AG04450 (cell line): Measurements from ENCODE around the gene PLK2. TPM values are rescaled to one million over a fixed set of nuclear protein-coding genes. Genes with fewer than 3 reads are reported as not detected.
A peak's percentile ranks its signal among the peaks of the same experiment; 100 is the strongest.

ENCODE experiments used
- CTCF ChIA-PET: fragments of 300-600, 350-600 bp; formaldehyde crosslinking; extraction: SDS; loops from one replicate; lab custom pipeline; 2022; ENCODE audit warnings: antibody characterized with exemption, inconsistent platforms; lab: Charles Lee
- POLR2A ChIA-PET: fragments of 350-600 bp; formaldehyde crosslinking; extraction: SDS; loops from one replicate; lab custom pipeline; 2021; ENCODE audit warnings: antibody characterized with exemption, inconsistent platforms; lab: Yijun Ruan, JAX
- DNase-seq: peaks from one replicate; pipeline ENCODE4 v3.0.0-alpha.2; 2011; ENCODE audit warnings: low read depth, low spot score
- H3K27ac ChIP-seq: one replicate; pipeline ENCODE4 v1.5.1; 2012; ENCODE audit warnings: low read depth, low read length, control low read depth
- H3K27me3 ChIP-seq: one replicate; pipeline ENCODE4 v1.6.0; 2012; ENCODE audit warnings: low read length; ENCODE audit not compliant: control insufficient read depth, insufficient read depth
- H3K4me3 ChIP-seq: 2 replicates; pipeline ENCODE4 v1.5.1; 2011; ENCODE audit warnings: mild to moderate bottlenecking, low read depth, low read length, control low read depth
- H3K9me3 ChIP-seq: 2 replicates; pipeline ENCODE4 v1.5.1; 2012; ENCODE audit warnings: low read length; ENCODE audit not compliant: control insufficient read depth, insufficient read depth
- polyA plus RNA-seq: library from polyadenylated mRNA; depleted of rRNA; stranded (reverse); fragments of >200 nt; gene quantifications from 2 replicates; pipeline ENCODE4 v1.2.3, GENCODE V29; 2011
- TF ChIP-seq, protein P1 (sequence below): IDR thresholded peaks from 2 replicates; pipeline ENCODE4 v1.5.1; 2011; ENCODE audit warnings: low read depth, low read length, control low read depth, inconsistent platforms

The PLK2 gene
- polyA plus RNA-seq, 1 experiment, result 229 TPM

DNA sequence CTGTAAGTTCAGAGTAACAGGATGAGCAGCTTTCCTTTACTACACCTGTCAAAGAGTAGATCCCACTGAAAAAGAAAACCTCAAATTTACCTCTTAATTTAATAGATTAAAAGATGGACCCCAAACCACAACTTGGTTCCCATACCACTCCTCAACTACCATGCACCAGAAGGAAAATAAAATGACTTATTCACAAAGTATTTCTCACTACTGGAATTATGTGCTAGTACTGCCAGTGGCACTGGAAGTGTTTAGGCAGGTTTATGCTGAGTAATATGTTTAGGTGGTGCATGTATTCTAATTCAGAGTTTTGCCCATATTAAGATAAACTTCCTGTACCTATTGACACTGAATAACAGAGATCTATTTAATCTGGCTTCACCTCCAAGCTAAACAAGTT is 6.6 kb downstream of the PLK2 start:
- no peaks in the 10 kb centered on the region for H3K9me3 ChIP-seq
- ChIA-PET CTCF (interaction anchor here (1.4 kb wide), 1 partner anchor 674 kb away, joined by 5 read pairs; no protein-coding TSS in a partner anchor), POLR2A (interaction anchor here (0.5 kb wide), 1 partner anchor 379 kb away, joined by 5 read pairs; no protein-coding TSS in a partner anchor)
- no peaks in the 10 kb centered on the region for H3K27me3 ChIP-seq
- no peak overlapping the region for H3K27ac ChIP-seq
- DNase-seq, result no peak
- peak overlapping the region; percentile 11; the same call in 1 of the 2 replicates for H3K4me3 ChIP-seq
- TF ChIP-seq, protein P1, sequence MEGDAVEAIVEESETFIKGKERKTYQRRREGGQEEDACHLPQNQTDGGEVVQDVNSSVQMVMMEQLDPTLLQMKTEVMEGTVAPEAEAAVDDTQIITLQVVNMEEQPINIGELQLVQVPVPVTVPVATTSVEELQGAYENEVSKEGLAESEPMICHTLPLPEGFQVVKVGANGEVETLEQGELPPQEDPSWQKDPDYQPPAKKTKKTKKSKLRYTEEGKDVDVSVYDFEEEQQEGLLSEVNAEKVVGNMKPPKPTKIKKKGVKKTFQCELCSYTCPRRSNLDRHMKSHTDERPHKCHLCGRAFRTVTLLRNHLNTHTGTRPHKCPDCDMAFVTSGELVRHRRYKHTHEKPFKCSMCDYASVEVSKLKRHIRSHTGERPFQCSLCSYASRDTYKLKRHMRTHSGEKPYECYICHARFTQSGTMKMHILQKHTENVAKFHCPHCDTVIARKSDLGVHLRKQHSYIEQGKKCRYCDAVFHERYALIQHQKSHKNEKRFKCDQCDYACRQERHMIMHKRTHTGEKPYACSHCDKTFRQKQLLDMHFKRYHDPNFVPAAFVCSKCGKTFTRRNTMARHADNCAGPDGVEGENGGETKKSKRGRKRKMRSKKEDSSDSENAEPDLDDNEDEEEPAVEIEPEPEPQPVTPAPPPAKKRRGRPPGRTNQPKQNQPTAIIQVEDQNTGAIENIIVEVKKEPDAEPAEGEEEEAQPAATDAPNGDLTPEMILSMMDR, result no peak

DNA sequence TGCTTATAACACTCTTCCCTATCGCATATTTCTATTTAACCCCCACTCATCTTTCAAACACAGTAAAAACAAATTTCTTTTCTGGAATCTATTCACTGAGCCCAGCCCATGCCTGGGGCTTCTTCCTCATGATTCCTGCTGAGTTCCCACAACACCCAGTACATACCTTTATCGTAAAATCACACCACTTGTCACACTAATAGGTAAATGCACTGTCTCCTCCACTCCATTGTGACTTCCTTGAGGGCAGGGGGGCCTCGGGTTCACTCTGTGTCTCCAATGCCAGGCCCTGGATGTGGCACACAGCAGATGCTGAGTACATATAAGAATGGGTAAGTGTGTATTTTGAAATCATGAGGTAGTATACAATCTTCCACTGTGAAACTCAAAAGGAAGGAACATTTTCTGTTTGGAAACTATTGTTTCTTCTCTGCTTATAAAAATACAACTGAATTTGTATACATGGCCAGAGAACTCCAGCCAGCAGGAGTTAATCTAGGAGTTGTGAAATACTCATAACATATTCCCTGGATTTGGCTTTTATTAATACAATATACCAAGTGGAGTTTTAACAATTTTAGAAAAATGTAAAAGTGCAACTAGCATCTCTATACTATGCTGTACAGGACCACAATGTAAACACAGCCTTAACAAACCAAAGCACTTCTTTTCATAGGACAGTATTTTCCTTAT is 7.2 kb downstream of the PLK2 start:
- ChIA-PET CTCF (interaction anchor here (1.4 kb wide), 1 partner anchor 673 kb away, joined by 5 read pairs; no protein-coding TSS in a partner anchor), POLR2A (no interaction called here)
- Histone ChIP-seq H3K27me3 (no peaks in the 10 kb centered on the region), H3K27ac (no peak overlapping the region), H3K4me3 (no peak overlapping the region), H3K9me3 (no peaks in the 10 kb centered on the region)
- DNase-seq, result no peak
- TF ChIP-seq, protein P1, result no peak

DNA sequence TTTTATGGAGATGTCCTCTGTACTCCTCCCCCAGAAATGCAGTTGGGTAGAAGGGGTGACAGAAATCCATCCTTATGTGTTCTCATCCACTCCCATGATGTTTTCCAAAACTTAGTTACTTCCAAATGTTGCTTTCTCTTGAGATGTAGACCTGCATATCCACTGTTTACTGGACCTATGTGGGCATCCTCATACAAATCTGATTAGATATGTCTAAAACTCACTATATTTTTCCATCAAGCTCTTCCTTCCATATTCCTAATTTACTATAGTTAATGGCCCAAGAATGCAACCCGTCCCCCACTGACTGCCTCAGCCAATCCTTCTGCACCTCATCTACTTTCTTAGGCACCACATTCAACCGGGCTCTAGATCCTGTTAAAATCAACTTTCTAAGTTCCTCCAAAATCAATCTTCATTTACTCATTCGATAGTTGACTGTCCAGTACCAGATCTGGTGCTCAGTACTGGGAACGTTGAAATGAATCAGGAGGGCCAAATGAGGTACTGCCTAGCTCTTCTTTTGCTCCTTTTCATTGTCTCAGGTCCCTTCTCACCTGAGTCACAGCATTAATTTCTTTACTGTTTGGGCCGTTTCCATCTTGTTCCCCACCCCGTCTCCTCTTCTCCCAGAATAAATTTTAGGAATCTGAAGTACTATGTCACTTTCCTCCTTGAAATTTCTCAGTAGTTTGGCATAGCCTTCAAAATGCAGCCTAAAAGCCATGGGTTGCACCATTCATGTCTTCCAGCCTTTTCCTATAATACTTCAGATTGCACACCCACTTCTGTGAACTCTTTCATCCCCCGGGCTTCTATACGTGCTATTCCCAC is 7.9 kb downstream of the PLK2 start:
- Histone ChIP-seq H3K27ac (no peak overlapping the region), H3K27me3 (no peaks in the 10 kb centered on the region), H3K4me3 (no peak overlapping the region), H3K9me3 (no peaks in the 10 kb centered on the region)
- no peak for DNase-seq
- ChIA-PET CTCF (interaction anchor here (1.2 to 1.9 kb wide), 2 partner anchors 673 to 1154 kb away, joined by 3 to 7 read pairs; no protein-coding TSS in a partner anchor), POLR2A (interaction anchor here (1.1 to 1.2 kb wide), 2 partner anchors 564 to 672 kb away, joined by 3 to 5 read pairs; no protein-coding TSS in a partner anchor)
- TF ChIP-seq, protein P1, result no peak

DNA sequence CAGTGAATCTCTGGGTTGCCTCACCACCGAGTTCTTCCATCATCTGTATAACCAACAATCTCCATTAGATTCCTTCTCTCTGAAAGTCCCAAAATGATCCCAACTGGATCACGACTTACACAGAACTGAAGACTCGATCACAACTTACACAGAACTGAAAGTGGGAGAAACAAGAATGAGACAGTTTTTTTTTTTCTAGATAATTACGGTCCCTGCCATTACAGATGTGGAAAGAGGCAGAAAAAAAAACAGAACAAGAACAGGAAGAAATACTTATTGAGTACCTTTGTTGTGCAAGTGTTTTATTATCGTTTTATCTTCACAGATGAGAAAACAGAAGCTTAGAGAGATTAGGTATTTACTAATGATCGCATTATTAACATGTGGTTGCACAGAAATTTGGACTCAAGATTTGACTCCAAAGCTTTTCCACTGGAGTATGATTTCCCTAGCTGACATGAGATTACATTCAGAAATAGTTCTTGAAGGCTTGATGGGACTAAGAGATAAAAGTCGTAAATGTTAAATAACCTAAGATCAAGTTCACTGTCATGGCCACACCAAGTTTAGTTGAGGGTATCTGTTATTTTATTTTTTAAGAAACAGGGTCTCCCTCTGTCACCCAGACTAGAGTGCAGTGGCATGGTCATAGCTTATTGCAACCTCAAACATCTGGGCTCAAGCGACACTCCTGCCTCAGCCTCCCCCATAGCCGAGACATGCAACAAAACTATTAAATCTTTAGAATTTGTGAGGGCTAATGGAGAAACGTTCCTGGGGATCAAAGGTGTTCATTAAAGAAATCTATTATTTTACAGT is 8.9 kb downstream of the PLK2 start:
- POLR2A ChIA-PET, result interaction anchor here (1.1 to 1.5 kb wide), 3 partner anchors 563 to 672 kb away, joined by 3 to 5 read pairs (median 5); no protein-coding TSS in a partner anchor
- peaks cover 3% of the 10 kb centered on the region; the same call in 1 of the 2 replicates for H3K9me3 ChIP-seq
- DNase-seq, result no peak
- TF ChIP-seq, protein P1, result no peak
- H3K27me3 ChIP-seq, result no peaks in the 10 kb centered on the region
- no peak overlapping the region for H3K4me3 ChIP-seq
- no peak overlapping the region for H3K27ac ChIP-seq
- CTCF ChIA-PET, result interaction anchor here (1.2 to 1.9 kb wide), 2 partner anchors 672 to 1153 kb away, joined by 3 to 7 read pairs; no protein-coding TSS in a partner anchor
